PC-3 (cell line): Measurements from ENCODE around the gene SRPRA. TPM values are rescaled to one million over a fixed set of nuclear protein-coding genes. Genes with fewer than 3 reads are reported as not detected.
A peak's percentile ranks its signal among the peaks of the same experiment; 100 is the strongest.

Experiments used
- ATAC-seq: fragments of 200-7000 bp; cut with Tn5 transposase; 2 replicates; pipeline ENCODE4 v1.9.1; 2020; ENCODE audit warnings: mild to moderate bottlenecking, moderate library complexity
- BruUV-seq: library from RNA; stranded (reverse); fragments of 400-500 nt; replicated peaks from 2 replicates; lab custom pipeline; 2021; lab: Mats Ljungman, UMichigan
- CTCF ChIA-PET: fragments of 300-600 bp; sonication (Branson Sonifier 250); formaldehyde crosslinking; loops from one replicate; lab custom pipeline; 2022; ENCODE audit warnings: antibody characterized with exemption; lab: Charles Lee
- POLR2A ChIA-PET: fragments of 300-600 bp; sonication (Branson Sonifier 250); formaldehyde crosslinking; loops from one replicate; lab custom pipeline; 2022; ENCODE audit warnings: antibody characterized with exemption; ENCODE audit not compliant: unreplicated experiment; lab: Charles Lee
- DNase-seq: peaks from one replicate; pipeline ENCODE4 v3.0.0-alpha.2; 2015
- H2AFZ ChIP-seq: fragments of 300-600 bp; sonication (generic); 2 replicates; pipeline ENCODE4 v1.6.0; 2016; ENCODE audit warnings: antibody characterized with exemption, low read length
- H3F3A ChIP-seq: fragments of 300-600 bp; sonication (generic); one replicate; pipeline ENCODE4 v1.6.0; 2017; ENCODE audit warnings: antibody characterized with exemption, low read length, control low read depth, mild to moderate bottlenecking; ENCODE audit not compliant: unreplicated experiment
- H3K27ac ChIP-seq: fragments of 300-600 bp; sonication (generic); 2 replicates; pipeline ENCODE4 v1.5.1; 2016; ENCODE audit warnings: mild to moderate bottlenecking, low read length
- H3K27me3 ChIP-seq: fragments of 300-600 bp; sonication (generic); 2 replicates; pipeline ENCODE4 v1.6.1; 2016; ENCODE audit warnings: low read length, mixed read lengths
- H3K36me3 ChIP-seq: fragments of 300-600 bp; sonication (generic); 2 replicates; pipeline ENCODE4 v1.6.1; 2016; ENCODE audit warnings: low read depth, mixed run types, low read length, mixed read lengths
- H3K4me1 ChIP-seq: fragments of 300-600 bp; sonication (generic); 2 replicates; pipeline ENCODE4 v1.5.1; 2016; ENCODE audit warnings: low read length; ENCODE audit not compliant: insufficient read depth
- H3K4me2 ChIP-seq: fragments of 300-600 bp; sonication (generic); 2 replicates; pipeline ENCODE4 v1.6.0; 2016; ENCODE audit warnings: low read length
- H3K4me3 ChIP-seq: fragments of 300-600 bp; sonication (generic); 2 replicates; pipeline ENCODE4 v1.5.1; 2016; ENCODE audit warnings: mild to moderate bottlenecking, low read length, mixed read lengths
- H3K79me2 ChIP-seq: fragments of 300-600 bp; sonication (generic); 2 replicates; pipeline ENCODE4 v1.6.1; 2017; ENCODE audit warnings: low read length, mixed read lengths
- H3K9ac ChIP-seq: fragments of 300-600 bp; sonication (generic); 2 replicates; pipeline ENCODE4 v1.6.0; 2016; ENCODE audit warnings: mild to moderate bottlenecking, low read length
- H3K9me2 ChIP-seq: fragments of 300-600 bp; sonication (generic); replicated peaks from 2 replicates; pipeline ENCODE4 v1.6.1; 2016; ENCODE audit warnings: mixed run types, low read length, mixed read lengths
- H3K9me3 ChIP-seq: fragments of 300-600 bp; sonication (generic); 2 replicates; pipeline ENCODE4 v1.6.1; 2016; ENCODE audit warnings: low read length, mixed read lengths
- H4K20me1 ChIP-seq: fragments of 300-600 bp; sonication (generic); 2 replicates; pipeline ENCODE4 v1.6.1; 2016; ENCODE audit warnings: low read length, mixed read lengths
- CTCF ChIP-seq: fragments of 300-600 bp; sonication (generic); conservative IDR thresholded peaks from 2 replicates; pipeline ENCODE4 v1.5.1; 2017; ENCODE audit warnings: antibody characterized with exemption, low read depth, mild to moderate bottlenecking, low read length
- EZH2 ChIP-seq: fragments of 300-600 bp; sonication (generic); IDR thresholded peaks from one replicate; pipeline ENCODE4 v1.6.1; 2017; ENCODE audit warnings: antibody characterized with exemption, mild to moderate bottlenecking, low read length; ENCODE audit not compliant: unreplicated experiment
- EZH2phosphoT487 ChIP-seq: fragments of 300-600 bp; sonication (generic); IDR thresholded peaks from 2 replicates; pipeline ENCODE4 v1.6.1; 2018; ENCODE audit warnings: mild to moderate bottlenecking, antibody characterized with exemption, low read length, borderline replicate concordance
- intact Hi-C: fragments of 100-400 bp; cut with micrococcal nuclease; formaldehyde crosslinking; loops from 2 replicates; pipeline ENCODE4 v1.9.0; 2023
- total RNA-seq: library from RNA; depleted of rRNA; stranded (reverse); fragments of >200 nt; gene quantifications from 2 replicates; pipeline ENCODE4 v1.2.3, GENCODE V29; 2014

Gene SRPRA
- total RNA-seq, 1 experiment from 2014 or later, result 143 TPM

DNA sequence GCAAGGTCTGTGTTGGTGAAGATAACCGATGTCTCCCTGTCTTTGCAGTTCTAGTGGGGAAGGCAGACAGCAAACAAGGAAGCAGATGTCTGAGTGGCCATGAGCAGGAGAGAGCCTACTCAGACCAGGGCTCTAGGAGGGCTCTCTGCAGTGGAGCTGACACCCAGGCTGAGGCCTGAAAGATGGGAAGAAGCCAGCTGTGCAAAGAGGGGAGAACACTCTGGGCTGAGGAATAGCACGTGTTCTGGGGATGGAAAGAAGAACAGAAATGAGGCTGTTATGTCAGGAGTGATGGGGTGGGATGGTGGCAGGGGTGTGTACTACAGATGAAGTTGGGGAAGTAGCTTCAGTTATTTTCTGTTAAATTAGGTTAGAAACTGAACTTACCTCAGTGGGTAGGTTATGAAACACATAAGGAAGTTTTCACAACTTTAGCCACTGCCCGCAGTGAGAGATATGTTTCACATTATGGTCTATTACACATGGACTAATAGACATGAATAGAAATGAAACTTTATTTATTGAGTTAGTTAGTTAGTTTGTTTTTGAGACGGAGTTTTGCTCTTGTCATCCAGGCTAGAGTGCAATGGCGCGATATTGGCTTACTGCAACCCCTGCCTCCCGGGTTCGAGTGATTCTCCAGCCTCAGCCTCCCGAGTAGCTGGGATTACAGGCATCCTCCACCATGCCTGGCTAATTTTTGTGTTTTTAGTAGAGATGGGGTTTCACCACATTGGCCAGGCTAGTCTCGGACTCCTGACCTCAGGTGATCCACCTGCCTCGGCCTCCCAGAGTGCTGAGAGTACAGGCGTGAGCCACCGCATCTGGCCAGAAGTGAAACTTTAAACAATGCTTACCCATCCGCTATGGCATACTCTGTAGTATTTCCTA is 43.0 kb upstream of the SRPRA start:
- ATAC-seq (no peak), DNase-seq (no peak)
- H3K27me3 ChIP-seq, result no peaks in the 10 kb centered on the region
- H3K36me3 ChIP-seq, result peaks cover 19% of the 10 kb centered on the region
- BruUV-seq, result no TSS peak
- no peaks in the 10 kb centered on the region for H3K9me3 ChIP-seq
- H3K27ac ChIP-seq, result 0 out of 2 replicates have a peak overlapping the region, but pooled peaks have one; percentile 1
- POLR2A ChIA-PET, result no interaction called here
- H3F3A ChIP-seq, result no peaks in the 10 kb centered on the region
- H3K9ac ChIP-seq, result no peak overlapping the region
- no peaks in the 10 kb centered on the region for H3K9me2 ChIP-seq
- intact Hi-C loops, result loop anchor here (2.0 to 5.0 kb wide), 4 partner anchors 41 to 1036 kb away; no protein-coding TSS in a partner anchor
- CTCF ChIA-PET, result interaction anchor here (0.5 to 1.6 kb wide), 2 partner anchors 12 to 169 kb away, joined by 4 to 25 read pairs; no protein-coding TSS in a partner anchor
- H3K4me3 ChIP-seq, result no peak overlapping the region
- H3K4me2 ChIP-seq, result no peak overlapping the region
- no peak for TF ChIP-seq EZH2
- TF ChIP-seq EZH2phosphoT487, result no peak
- TF ChIP-seq CTCF, result no peak
- no peaks in the 10 kb centered on the region for H4K20me1 ChIP-seq
- H3K4me1 ChIP-seq, result peaks cover 29% of the 10 kb centered on the region
- H3K79me2 ChIP-seq, result peaks cover 13% of the 10 kb centered on the region
- no peak overlapping the region for H2AFZ ChIP-seq

DNA sequence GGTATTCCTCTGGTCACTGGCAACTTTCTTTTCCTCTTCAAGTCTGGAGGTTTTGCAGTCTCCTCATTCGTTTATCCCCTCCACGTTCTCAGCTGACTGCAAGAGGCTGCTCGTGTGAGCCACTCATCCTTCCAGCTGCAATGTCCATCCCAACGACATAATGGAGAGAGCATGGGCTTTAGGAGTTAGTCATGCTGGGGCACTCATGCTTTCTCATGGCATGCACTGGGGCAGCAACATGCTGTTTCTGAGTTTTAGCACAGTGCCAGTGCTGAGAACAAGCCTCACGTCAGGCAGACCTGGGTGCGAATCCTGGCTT is 42.3 kb upstream of the SRPRA start:
- peak overlapping the region; percentile 23 for H3K27ac ChIP-seq
- no peaks in the 10 kb centered on the region for H3F3A ChIP-seq
- H3K4me3 ChIP-seq, result no peak overlapping the region
- peaks cover 29% of the 10 kb centered on the region for H3K4me1 ChIP-seq
- intact Hi-C loops, result loop anchor here (1.0 to 5.0 kb wide), 7 partner anchors 41 to 1036 kb away; no protein-coding TSS in a partner anchor
- no peaks in the 10 kb centered on the region for H3K9me3 ChIP-seq
- H3K9me2 ChIP-seq, result no peaks in the 10 kb centered on the region
- no TSS peak for BruUV-seq
- no peak overlapping the region for H3K4me2 ChIP-seq
- no peaks in the 10 kb centered on the region for H4K20me1 ChIP-seq
- 0 out of 2 replicates have a peak overlapping the region, but pooled peaks have one; percentile 30 for H3K9ac ChIP-seq
- ATAC-seq (peak; percentile 2; the same call in 1 of the 2 replicates), DNase-seq (no peak)
- CTCF ChIA-PET, result interaction anchor here (0.5 to 1.6 kb wide), 4 partner anchors 12 to 170 kb away, joined by 3 to 25 read pairs (median 4); no protein-coding TSS in a partner anchor
- TF ChIP-seq EZH2 (no peak), CTCF (no peak), EZH2phosphoT487 (no peak)
- H2AFZ ChIP-seq, result no peak overlapping the region
- H3K27me3 ChIP-seq, result no peaks in the 10 kb centered on the region
- POLR2A ChIA-PET, result no interaction called here
- H3K79me2 ChIP-seq, result peaks cover 20% of the 10 kb centered on the region
- H3K36me3 ChIP-seq, result peaks cover 19% of the 10 kb centered on the region
